ENCODE data around the gene MBOAT1.
"Not testable (repeated sequence)": the region's sequence is repeated elsewhere in the genome, so short reads cannot be mapped to it uniquely, and the experiment has no call there.

The MBOAT1 gene

GRCh38 chr6:20169119-20169557, 43.1 kb downstream of the MBOAT1 start:
- no peak for DNase-seq

GRCh38 chr6:20168690-20169089, 43.6 kb downstream of the MBOAT1 start:
- no peak for DNase-seq

GRCh38 chr6:20167601-20168000, 44.7 kb downstream of the MBOAT1 start:
- no peak for DNase-seq

GRCh38 chr6:20166210-20166609, 46.1 kb downstream of the MBOAT1 start:
- DNase-seq = no peak

- no peak for DNase-seq
These were observed 49.8 kb downstream of the MBOAT1 start for GRCh38 chr6:20162515-20162914.

GRCh38 chr6:20160541-20161283, 51.6 kb downstream of the MBOAT1 start:
- no peak for DNase-seq

GRCh38 chr6:20159781-20160540, 52.3 kb downstream of the MBOAT1 start:
- no peak for DNase-seq

GRCh38 chr6:20159098-20159497, 53.2 kb downstream of the MBOAT1 start:
- DNase-seq = no peak

GRCh38 chr6:20158676-20159075, 53.6 kb downstream of the MBOAT1 start:
- DNase-seq = no peak

GRCh38 chr6:20156824-20157223, 55.4 kb downstream of the MBOAT1 start:
- DNase-seq = no peak

- DNase-seq = no peak
These were observed 57.5 kb downstream of the MBOAT1 start for GRCh38 chr6:20154753-20155152.

GRCh38 chr6:20153194-20153593, 59.1 kb downstream of the MBOAT1 start:
- no peak for DNase-seq

- no peak for DNase-seq
These were observed 63.8 kb downstream of the MBOAT1 start for GRCh38 chr6:20148433-20148832.

GRCh38 chr6:20147469-20147868, 64.8 kb downstream of the MBOAT1 start:
- DNase-seq = no peak

- DNase-seq = not testable (repeated sequence)
These were observed 65.4 kb downstream of the MBOAT1 start for GRCh38 chr6:20146831-20147230.

- DNase-seq = no peak
These were observed 66.0 kb downstream of the MBOAT1 start for GRCh38 chr6:20146291-20146690.

- DNase-seq = no peak
These were observed 69.4 kb downstream of the MBOAT1 start for GRCh38 chr6:20142866-20143265.

- DNase-seq = no peak
These were observed 70.3 kb downstream of the MBOAT1 start for GRCh38 chr6:20141931-20142330.

GRCh38 chr6:20139127-20139963, 72.9 kb downstream of the MBOAT1 start:
- DNase-seq = not testable (repeated sequence)

- DNase-seq = no peak
These were observed 74.4 kb downstream of the MBOAT1 start for GRCh38 chr6:20137837-20138236.

GRCh38 chr6:20137240-20137639, 75.0 kb downstream of the MBOAT1 start:
- DNase-seq = no peak

- DNase-seq = no peak
These were observed 76.5 kb downstream of the MBOAT1 start for GRCh38 chr6:20135677-20136268.

- no peak for DNase-seq
These were observed 77.7 kb downstream of the MBOAT1 start for GRCh38 chr6:20134613-20135012.
